PC-9 (cell line): ENCODE results near the gene STAMBPL1.

Experiments used
- CTCF ChIP-seq: fragments of 200-600 bp; sonication (generic); conservative IDR thresholded peaks from 2 replicates; pipeline ENCODE4 v1.6.1; 2017; ENCODE audit warnings: mixed run types, antibody characterized with exemption, mild to moderate bottlenecking, moderate library complexity
- EZH2 ChIP-seq: fragments of 200-600 bp; sonication (generic); IDR thresholded peaks from 2 replicates; pipeline ENCODE4 v1.8.0; 2017; ENCODE audit warnings: antibody characterized with exemption, low read depth

DNA sequence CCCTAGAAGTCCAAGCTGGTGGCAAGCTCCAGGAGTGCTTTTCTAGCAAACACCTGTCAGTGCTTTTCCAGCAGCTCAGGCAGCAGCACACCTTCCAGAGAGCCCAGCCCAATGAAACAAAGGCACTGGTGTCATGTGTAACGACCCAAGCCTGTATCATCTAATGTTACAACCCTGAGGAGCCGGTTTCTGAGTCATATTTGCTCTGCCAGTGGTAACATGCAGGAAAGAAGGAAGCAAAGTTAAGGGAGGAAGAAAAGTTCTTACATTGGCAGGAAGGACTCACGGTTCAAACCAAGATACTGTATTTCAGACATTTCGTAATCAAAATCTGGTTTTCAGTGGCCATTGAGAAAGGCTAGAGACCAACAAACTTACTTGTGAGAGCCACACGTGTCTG, 28.3 kb upstream of the STAMBPL1 start, which contains the start of gene ANKRD22:
- TF ChIP-seq CTCF, result no peak
- TF ChIP-seq EZH2, result no peak
